Transverse colon (tissue), 4 donors: ENCODE data around the gene CFD. TPM values are rescaled to one million over a fixed set of nuclear protein-coding genes. Genes with fewer than 3 reads are reported as not detected.
A peak's percentile ranks its signal among the peaks of the same experiment; 100 is the strongest.

ENCODE experiments used
- DNase-seq: peaks from one replicate; pipeline ENCODE4 v3.0.0-alpha.2; 2019
- H3K27ac ChIP-seq, 4 donors: fragments of 200-600 bp; sonication (generic); 2 replicates each; pipeline ENCODE4 v1.5.1; 2016 to 2018; ENCODE audit warnings: inconsistent platforms in 4 of 4
- H3K27me3 ChIP-seq: fragments of 200-600 bp; sonication (generic); 2 replicates; pipeline ENCODE4 v1.5.1; 2017; ENCODE audit warnings: inconsistent platforms
- H3K36me3 ChIP-seq, 4 donors: fragments of 200-600 bp; sonication (generic); 2 replicates each; pipeline ENCODE4 v1.5.1; 2017 to 2019; ENCODE audit warnings: inconsistent platforms in 4 of 4
- H3K4me1 ChIP-seq, 4 donors: fragments of 200-600 bp; sonication (generic); 2 replicates each; pipeline ENCODE4 v1.5.1; 2017 to 2020; ENCODE audit warnings: inconsistent platforms in 4 of 4
- H3K4me3 ChIP-seq, 4 donors: fragments of 200-600 bp; sonication (generic); 1 replicate in 1 of 4; 2 replicates in 3 of 4; pipeline versions ENCODE4 v1.5.1 to v1.6.1; 2017 to 2019; ENCODE audit warnings: inconsistent platforms in 4 of 4
- H3K9me3 ChIP-seq, 2 donors: fragments of 200-600 bp; sonication (generic); 2 replicates each; pipeline ENCODE4 v1.5.1; 2017 to 2019; ENCODE audit warnings: inconsistent platforms in 2 of 2
- EP300 ChIP-seq: sonication (generic); formaldehyde crosslinking; IDR thresholded peaks from one replicate; pipeline ENCODE4 v1.6.1; 2017; ENCODE audit warnings: antibody characterized with exemption, low read depth
- POLR2A ChIP-seq: fragments of 450-650 bp; IDR thresholded peaks from one replicate; pipeline ENCODE4 v1.6.1; 2016; ENCODE audit warnings: antibody characterized with exemption, mild to moderate bottlenecking, moderate library complexity
- POLR2AphosphoS5 ChIP-seq, 3 donors: sonication (generic); formaldehyde crosslinking; IDR thresholded peaks; one replicate each; pipeline ENCODE4 v1.6.1; 2016; ENCODE audit warnings: antibody characterized with exemption in 3 of 3
- WGBS, 2 donors: methylation state at CpG; one replicate each; pipeline ENCODE4 v1.1.5; 2018; ENCODE audit warnings: low coverage in 1 of 2; 5-methylcytosine and 5-hydroxymethylcytosine counted together
- in situ Hi-C, 4 donors: fragments of 200-750 bp; cut with MboI; loops; one replicate each; pipeline versions ENCODE4 v1.15.0 to v1.15.1; 2017; ENCODE audit warnings: low sequenced_read_pairs in 3 of 4, low pct_ligation_motif_present in 1 of 4, low pct_unique_long_range_greater_than_20kb in 1 of 4
- intact Hi-C: fragments of 100-400 bp; cut with DNase I; formaldehyde crosslinking; loops from one replicate; pipeline ENCODE4 v1.15.1; 2023; ENCODE audit warnings: low total_unique reads
- total RNA-seq, 4 donors: library from RNA; depleted of rRNA; stranded (reverse); fragments of >200 nt; gene quantifications; one replicate each; pipeline ENCODE4 v1.1.0, GENCODE V29; 2016
- TF ChIP-seq, protein P1 (sequence below), 5 experiments: fragments of 200-600 bp in 3 of 5; fragments of 450-650 bp in 2 of 5; sonication (generic) in 3 of 5; IDR thresholded peaks; 1 replicate in 2 of 5; 2 replicates in 3 of 5; pipeline ENCODE4 v1.5.1; 2016 to 2017; ENCODE audit warnings: antibody characterized with exemption in 5 of 5, inconsistent platforms in 3 of 5, mild to moderate bottlenecking in 2 of 5, moderate library complexity in 1 of 5

Gene CFD
- total RNA-seq, 4 donors from 2014 or later = 147 to 368 (median 208) TPM

DNA sequence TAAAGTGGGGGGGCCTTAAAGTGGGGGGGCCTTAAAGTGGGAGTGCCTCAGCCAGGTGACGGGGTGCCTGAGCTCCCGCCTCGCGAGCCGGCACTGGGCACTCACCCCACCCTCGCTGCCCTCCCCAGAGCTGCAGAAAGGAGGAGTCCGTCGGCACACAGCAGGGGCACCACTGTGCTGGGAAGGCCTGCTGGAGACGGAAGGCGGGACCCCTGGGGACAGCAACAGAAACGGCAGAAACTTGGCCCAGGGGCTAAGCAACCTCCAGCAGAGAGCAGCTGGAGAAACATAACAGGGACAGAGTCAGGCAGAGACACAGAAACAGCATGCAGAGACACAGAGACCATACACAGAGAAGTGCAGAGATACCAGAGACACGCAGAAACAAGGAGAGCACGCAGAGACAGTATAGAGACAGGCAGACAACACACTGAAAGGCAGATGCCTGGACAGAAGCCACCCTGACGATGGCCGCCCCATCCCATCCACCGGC lies 7.9 kb downstream of the CFD start:
- in situ Hi-C loops (loop anchor here in 1 of 4 donors (25.0 kb wide), 1 partner anchor 120 kb away; the partner anchor contains the start of gene WDR18), intact Hi-C loops (no loop called here)
- 83% methylated on average over 16 of the region's 16 CpGs; no CpG with 5 or more reads in 1 of the 2 donors for WGBS, 2 donors
- H3K9me3 ChIP-seq = no peaks in the 10 kb centered on the region
- peaks cover 18 to 36% (median 28%) of the 10 kb centered on the region in 4 donors for H3K4me1 ChIP-seq
- DNase-seq = no peak
- peaks cover 0 to 5% (median 0%) of the 10 kb centered on the region in 4 donors for H3K36me3 ChIP-seq
- no peak overlapping the region for H3K27ac ChIP-seq
- no peaks in the 10 kb centered on the region for H3K27me3 ChIP-seq
- TF ChIP-seq EP300 (no peak), POLR2A (no peak), POLR2AphosphoS5 (IDR thresholded peaks at IDR 0.05) (no peak)
- TF ChIP-seq, protein P1, sequence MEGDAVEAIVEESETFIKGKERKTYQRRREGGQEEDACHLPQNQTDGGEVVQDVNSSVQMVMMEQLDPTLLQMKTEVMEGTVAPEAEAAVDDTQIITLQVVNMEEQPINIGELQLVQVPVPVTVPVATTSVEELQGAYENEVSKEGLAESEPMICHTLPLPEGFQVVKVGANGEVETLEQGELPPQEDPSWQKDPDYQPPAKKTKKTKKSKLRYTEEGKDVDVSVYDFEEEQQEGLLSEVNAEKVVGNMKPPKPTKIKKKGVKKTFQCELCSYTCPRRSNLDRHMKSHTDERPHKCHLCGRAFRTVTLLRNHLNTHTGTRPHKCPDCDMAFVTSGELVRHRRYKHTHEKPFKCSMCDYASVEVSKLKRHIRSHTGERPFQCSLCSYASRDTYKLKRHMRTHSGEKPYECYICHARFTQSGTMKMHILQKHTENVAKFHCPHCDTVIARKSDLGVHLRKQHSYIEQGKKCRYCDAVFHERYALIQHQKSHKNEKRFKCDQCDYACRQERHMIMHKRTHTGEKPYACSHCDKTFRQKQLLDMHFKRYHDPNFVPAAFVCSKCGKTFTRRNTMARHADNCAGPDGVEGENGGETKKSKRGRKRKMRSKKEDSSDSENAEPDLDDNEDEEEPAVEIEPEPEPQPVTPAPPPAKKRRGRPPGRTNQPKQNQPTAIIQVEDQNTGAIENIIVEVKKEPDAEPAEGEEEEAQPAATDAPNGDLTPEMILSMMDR (IDR thresholded peaks at IDR 0.05) = no peak
- no peak overlapping the region for H3K4me3 ChIP-seq

DNA sequence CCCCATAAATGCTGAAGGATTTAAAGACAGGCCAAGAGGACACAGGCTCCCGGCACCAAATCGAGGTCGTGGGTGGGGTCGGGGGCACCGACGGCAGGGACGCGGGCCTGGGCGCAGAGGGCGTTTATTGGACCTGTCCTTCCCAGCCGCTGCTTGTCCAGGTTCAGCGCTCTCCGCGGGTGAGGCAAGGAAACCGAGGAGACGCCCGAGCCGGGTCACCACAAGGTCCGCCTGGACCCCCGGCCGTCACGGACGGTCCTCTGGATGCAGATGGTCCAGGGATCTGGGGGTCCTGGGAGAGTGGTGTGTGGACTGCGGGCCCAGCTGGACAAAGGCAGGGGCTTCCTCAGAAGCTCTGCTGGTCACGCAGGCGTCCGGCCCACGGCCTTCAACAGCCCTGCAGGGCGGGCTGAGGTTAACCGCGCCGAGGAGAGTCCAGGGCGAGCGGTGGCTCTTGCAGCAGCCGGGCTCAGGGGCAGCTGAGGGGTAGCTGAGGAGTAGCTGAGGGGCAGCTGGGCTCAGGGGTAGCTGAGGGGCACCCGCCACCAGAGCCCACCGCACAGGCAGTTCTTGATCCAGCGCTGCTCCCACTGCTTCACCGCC lies 8.5 kb downstream of the CFD start:
- in situ Hi-C loops = loop anchor here in 1 of 4 donors (25.0 kb wide), 1 partner anchor 119 kb away; the partner anchor contains the start of gene WDR18
- intact Hi-C loops = no loop called here

DNA sequence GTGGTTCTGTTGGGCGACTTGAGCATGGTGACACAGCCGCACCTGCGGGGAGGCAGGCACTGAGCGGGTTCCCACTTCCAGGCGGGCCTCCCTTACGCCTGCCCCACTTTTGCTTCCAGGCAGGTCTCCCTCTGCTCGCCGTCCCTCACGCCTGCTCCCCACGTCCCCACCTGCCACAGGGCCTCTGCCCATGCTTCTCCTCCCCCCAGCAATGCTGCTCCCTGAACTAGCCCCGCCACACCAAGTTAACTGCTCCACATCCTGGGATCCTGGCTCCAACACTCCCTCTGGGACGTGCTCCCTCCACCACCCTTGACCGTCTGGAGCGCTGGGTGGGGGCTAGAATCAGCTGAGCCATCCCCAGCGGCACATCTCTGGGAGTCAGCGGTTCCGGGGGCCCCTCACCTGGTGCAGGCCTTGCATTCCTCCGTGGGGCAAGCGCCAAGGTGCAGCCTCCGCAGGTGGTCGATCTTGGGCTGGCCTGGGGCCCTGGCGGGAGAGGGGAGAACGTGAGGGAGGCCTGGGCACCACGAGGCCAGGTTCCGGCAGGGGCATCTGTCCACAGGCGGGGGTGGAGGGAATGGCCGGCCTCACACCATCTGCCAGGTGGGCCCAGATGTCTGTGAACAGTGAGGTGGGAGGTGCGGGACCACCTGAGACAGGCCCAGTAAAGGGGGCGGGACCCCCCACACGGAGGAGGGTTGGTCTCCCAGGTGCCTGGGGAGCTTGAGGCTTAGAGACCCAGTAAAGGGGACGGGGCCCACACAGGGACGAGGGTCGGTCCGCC lies 9.2 kb downstream of the CFD start:
- peak overlapping the region; percentile 66 to 89 (median 78) for H3K27ac ChIP-seq
- H3K36me3 ChIP-seq = peaks cover 0 to 5% (median 0%) of the 10 kb centered on the region in 4 donors
- no peaks in the 10 kb centered on the region for H3K9me3 ChIP-seq
- H3K4me1 ChIP-seq = peaks cover 13 to 28% (median 21%) of the 10 kb centered on the region in 4 donors
- 80 to 93% methylated on average over 1 to 34 of the region's 34 CpGs for WGBS, 2 donors
- DNase-seq = no peak
- TF ChIP-seq, protein P1 (IDR thresholded peaks at IDR 0.05) = no peak
- no peak for TF ChIP-seq POLR2AphosphoS5 (IDR thresholded peaks at IDR 0.05)
- no peak for TF ChIP-seq POLR2A
- no peak for TF ChIP-seq EP300
- H3K4me3 ChIP-seq = no peak overlapping the region
- no peaks in the 10 kb centered on the region for H3K27me3 ChIP-seq
- in situ Hi-C loops = loop anchor here in 1 of 4 donors (25.0 kb wide), 1 partner anchor 119 kb away; the partner anchor contains the start of gene WDR18
- intact Hi-C loops = no loop called here

More for the DNA sequence above, 8.5 kb downstream of the CFD start:
- Histone ChIP-seq H3K27me3 (no peaks in the 10 kb centered on the region), H3K4me1 (peaks cover 18 to 33% (median 25%) of the 10 kb centered on the region in 4 donors), H3K27ac (peak overlapping the region in 2 of 4 donors; percentile 66 to 89), H3K9me3 (no peaks in the 10 kb centered on the region), H3K4me3 (no peak overlapping the region), H3K36me3 (peaks cover 0 to 5% (median 0%) of the 10 kb centered on the region in 4 donors)
- no peak for TF ChIP-seq POLR2A
- TF ChIP-seq POLR2AphosphoS5 (IDR thresholded peaks at IDR 0.05) = no peak
- TF ChIP-seq EP300 = no peak
- TF ChIP-seq, protein P1 (IDR thresholded peaks at IDR 0.05) = no peak
- WGBS, 2 donors = 93% methylated on average over 39 of the region's 39 CpGs; no CpG with 5 or more reads in 1 of the 2 donors
- no peak for DNase-seq
